ENCODE data around the gene ROCK2. TPM values are rescaled to one million over a fixed set of nuclear protein-coding genes. Genes with fewer than 3 reads are reported as not detected.
"Not testable (repeated sequence)": the region's sequence is repeated elsewhere in the genome, so short reads cannot be mapped to it uniquely, and the experiment has no call there.

Gene ROCK2
- total RNA-seq, 2 donors from 2014 or later = 13.7 to 22.4 TPM

- H3K36me3 Mint-ChIP-seq (ENCODE audit: low read depth) = peaks cover 4% of the 10 kb centered on the region
These were observed 5.9 kb downstream of the ROCK2 start for GRCh38 chr2:11338580-11338979.

GRCh38 chr2:11337909-11338308 lies 6.5 kb downstream of the ROCK2 start:
- Mint-ChIP-seq H3K4me1 (peaks cover 19% of the 10 kb centered on the region), H3K9me3 (no peaks in the 10 kb centered on the region), H3K36me3 (ENCODE audit: low read depth) (no peaks in the 10 kb centered on the region), H3K27me3 (no peaks in the 10 kb centered on the region), H3K4me3 (no peak overlapping the region), H3K27ac (no peak overlapping the region)
- no peak for ATAC-seq (replicated peaks)

More at GRCh38 chr2:11338580-11338979, 5.9 kb downstream of the ROCK2 start:
- Mint-ChIP-seq H3K27ac (no peak overlapping the region), H3K9me3 (no peaks in the 10 kb centered on the region), H3K4me3 (no peak overlapping the region), H3K4me1 (peaks cover 22% of the 10 kb centered on the region), H3K27me3 (no peaks in the 10 kb centered on the region)
- no peak for ATAC-seq (replicated peaks)

DNA sequence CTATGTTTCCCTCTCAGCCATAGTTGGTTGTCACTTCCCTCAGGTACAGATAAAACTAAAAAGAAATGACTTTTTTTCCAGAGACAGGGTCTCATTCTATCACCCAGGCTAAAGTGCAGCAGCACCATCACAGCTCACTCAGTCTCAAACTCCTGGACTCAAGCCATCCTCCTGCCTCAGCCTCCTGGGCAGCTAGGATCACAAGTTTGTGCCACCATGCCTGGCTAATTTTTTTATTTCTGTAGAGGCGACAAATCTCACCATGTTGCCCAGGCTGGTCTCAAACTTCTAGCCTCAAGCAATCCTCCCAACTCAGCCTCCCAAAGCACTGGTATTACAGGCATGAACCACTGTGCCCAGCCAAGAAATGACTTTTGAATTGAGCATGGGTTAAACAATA lies 8.2 kb downstream of the ROCK2 start:
- H3K27ac Mint-ChIP-seq = no peak overlapping the region
- ATAC-seq (replicated peaks) = no peak
- H3K4me1 Mint-ChIP-seq = peaks cover 12% of the 10 kb centered on the region
- no peak overlapping the region for H3K4me3 Mint-ChIP-seq
- no peaks in the 10 kb centered on the region for H3K9me3 Mint-ChIP-seq
- H3K27me3 Mint-ChIP-seq = no peaks in the 10 kb centered on the region
- no peaks in the 10 kb centered on the region for H3K36me3 Mint-ChIP-seq (ENCODE audit: low read depth)

DNA sequence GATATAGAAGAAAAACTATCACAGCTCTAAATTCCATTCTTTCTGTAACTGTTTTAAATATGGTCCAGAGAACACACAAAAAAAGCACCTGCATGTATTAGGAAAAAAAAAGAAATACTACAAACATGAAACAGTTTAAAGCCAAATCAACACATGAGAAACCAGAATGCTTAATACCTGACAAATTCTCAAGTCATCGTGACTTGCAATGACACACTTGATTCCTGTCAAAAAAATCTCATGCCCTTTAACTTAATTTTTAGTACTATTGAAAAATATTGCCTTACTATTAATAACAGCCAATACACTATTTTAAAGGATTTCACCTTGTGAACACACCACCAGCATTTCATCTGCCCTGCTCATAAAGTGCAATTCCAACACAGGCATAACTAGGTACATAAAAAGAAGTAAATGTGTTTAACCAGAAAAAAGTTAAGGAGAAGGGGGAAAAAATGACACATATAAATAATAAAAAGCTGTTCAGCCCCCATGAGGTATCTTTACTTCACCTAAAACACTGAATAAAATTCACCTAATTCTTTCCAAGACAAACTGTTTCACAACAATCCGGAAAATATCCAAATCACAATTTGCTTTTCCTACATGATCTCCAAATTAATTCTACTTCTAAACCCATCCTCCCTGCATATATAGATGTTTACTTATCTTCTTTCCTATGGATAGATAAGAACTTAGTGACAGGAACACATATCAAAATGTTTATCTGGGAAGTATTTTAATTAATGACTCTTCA lies 10.8 kb downstream of the ROCK2 start:
- Mint-ChIP-seq H3K27me3 (no peaks in the 10 kb centered on the region), H3K9me3 (no peaks in the 10 kb centered on the region), H3K27ac (no peak overlapping the region), H3K4me1 (peaks cover 7% of the 10 kb centered on the region), H3K4me3 (no peak overlapping the region), H3K36me3 (ENCODE audit: low read depth) (no peaks in the 10 kb centered on the region)
- no peak for ATAC-seq (replicated peaks)

- no peaks in the 10 kb centered on the region for H3K36me3 Mint-ChIP-seq (ENCODE audit: low read depth)
- H3K4me3 Mint-ChIP-seq = no peak overlapping the region
- peaks cover 5% of the 10 kb centered on the region for H3K4me1 Mint-ChIP-seq
- H3K9me3 Mint-ChIP-seq = no peaks in the 10 kb centered on the region
- no peak for ATAC-seq (replicated peaks)
- H3K27me3 Mint-ChIP-seq = no peaks in the 10 kb centered on the region
- no peak overlapping the region for H3K27ac Mint-ChIP-seq
These were observed 11.8 kb downstream of the ROCK2 start for GRCh38 chr2:11332596-11332995.

DNA sequence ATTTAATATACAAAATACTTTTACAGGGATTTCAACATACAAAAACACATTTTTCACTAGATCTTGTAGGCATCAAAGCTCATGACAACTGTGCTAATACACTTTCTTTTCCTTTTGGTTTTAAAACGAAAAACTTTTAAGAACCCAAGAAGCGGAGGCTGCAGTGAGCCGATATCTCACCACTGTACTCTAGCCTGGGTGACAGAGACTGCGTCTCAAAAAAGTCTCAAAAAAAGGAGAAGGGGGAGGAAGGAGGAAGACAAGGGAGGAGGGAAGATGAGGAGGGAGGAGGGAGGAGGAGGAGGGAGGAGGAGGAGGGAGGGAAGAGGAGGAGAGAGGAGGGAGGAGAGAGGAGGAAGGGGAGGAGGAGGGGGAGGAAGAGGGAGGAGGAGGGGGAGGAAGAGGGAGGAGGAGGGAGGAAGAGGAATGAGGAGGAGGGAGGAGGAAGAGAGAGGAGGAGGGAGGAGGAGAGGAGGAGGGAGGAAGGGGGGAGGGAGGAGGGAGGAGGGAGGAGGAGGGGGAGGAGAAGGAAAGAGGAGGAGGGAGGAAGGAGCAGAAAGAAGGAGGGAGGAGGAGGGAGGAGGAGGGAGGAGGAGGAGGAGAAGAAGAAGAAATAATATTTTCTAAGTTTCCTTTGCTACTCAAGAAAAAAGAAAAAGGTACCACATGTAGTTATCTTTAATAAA lies 13.8 kb downstream of the ROCK2 start:
- Mint-ChIP-seq H3K27me3 (no peaks in the 10 kb centered on the region), H3K27ac (peak overlapping the region; percentile 69), H3K4me3 (no peak overlapping the region), H3K9me3 (no peaks in the 10 kb centered on the region), H3K36me3 (ENCODE audit: low read depth) (no peaks in the 10 kb centered on the region), H3K4me1 (no peaks in the 10 kb centered on the region)
- no peak for ATAC-seq (replicated peaks)

DNA sequence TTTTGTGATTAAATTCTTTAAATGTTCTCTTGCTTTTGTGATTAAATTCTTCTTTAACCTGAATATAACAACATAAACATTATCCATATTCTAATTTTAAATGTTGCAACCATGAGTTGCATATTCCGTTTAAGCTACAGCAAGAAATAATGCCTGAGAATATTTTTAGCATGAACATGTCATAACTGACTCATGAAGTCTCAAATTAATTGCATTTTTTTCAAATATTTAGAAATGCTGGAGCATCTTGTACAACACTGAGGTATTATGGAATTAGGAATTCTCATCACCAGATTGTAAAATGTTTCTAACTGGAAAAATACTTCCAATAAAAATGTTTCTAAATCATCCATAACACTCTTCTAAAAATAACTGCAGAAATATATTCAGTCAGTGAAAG lies 14.7 kb downstream of the ROCK2 start:
- ATAC-seq (replicated peaks) = no peak
- Mint-ChIP-seq H3K27me3 (no peaks in the 10 kb centered on the region), H3K36me3 (ENCODE audit: low read depth) (no peaks in the 10 kb centered on the region), H3K27ac (no peak overlapping the region), H3K4me3 (no peak overlapping the region), H3K9me3 (no peaks in the 10 kb centered on the region), H3K4me1 (no peaks in the 10 kb centered on the region)

DNA sequence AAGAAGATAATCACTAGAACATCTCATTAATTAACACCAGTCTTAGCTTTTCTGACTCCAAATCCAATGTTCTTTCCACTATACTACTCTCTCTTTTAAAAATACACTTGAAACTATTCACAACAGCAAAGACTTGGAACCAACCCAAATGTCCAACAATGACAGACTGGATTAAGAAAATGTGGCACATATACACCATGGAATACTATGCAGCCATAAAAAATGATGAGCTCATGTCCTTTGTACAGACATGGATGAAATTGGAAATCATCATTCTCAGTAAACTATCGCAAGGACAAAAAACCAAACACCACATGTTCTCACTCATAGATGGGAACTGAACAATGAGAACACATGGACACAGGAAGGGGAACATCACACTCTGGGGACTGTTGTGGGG lies 15.9 kb downstream of the ROCK2 start:
- H3K27ac Mint-ChIP-seq; H3K36me3 Mint-ChIP-seq (ENCODE audit: low read depth); H3K9me3 Mint-ChIP-seq; H3K4me3 Mint-ChIP-seq; H3K27me3 Mint-ChIP-seq; ATAC-seq (replicated peaks); H3K4me1 Mint-ChIP-seq: not testable (repeated sequence)

DNA sequence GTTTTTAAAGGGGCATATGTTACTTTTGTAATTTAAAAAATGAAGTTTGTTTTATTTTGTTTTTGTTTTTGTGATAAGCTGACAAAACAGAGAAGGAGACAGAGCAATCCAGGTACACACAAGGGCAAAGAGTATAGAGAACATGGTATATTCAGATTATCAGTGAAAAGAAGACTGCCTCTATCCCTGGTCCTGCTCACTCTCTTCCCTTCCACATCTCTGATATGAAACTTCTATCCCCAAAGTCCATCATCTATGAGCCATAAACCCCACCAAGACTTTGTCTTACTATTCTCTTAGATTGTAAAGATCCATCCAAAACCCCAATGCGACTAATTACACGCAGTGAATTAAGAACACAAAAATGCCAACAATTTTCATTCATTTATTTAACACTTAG lies 16.6 kb downstream of the ROCK2 start:
- Mint-ChIP-seq H3K36me3 (ENCODE audit: low read depth) (no peaks in the 10 kb centered on the region), H3K27me3 (no peaks in the 10 kb centered on the region), H3K27ac (no peak overlapping the region), H3K9me3 (no peaks in the 10 kb centered on the region), H3K4me3 (no peak overlapping the region), H3K4me1 (no peaks in the 10 kb centered on the region)
- no peak for ATAC-seq (replicated peaks)

GRCh38 chr2:11326677-11327211 lies 17.7 kb downstream of the ROCK2 start:
- H3K9me3 Mint-ChIP-seq = no peaks in the 10 kb centered on the region
- no peak for ATAC-seq (replicated peaks)
- no peak overlapping the region for H3K4me3 Mint-ChIP-seq
- no peaks in the 10 kb centered on the region for H3K27me3 Mint-ChIP-seq
- no peaks in the 10 kb centered on the region for H3K36me3 Mint-ChIP-seq (ENCODE audit: low read depth)
- H3K4me1 Mint-ChIP-seq = no peaks in the 10 kb centered on the region
- H3K27ac Mint-ChIP-seq = no peak overlapping the region

DNA sequence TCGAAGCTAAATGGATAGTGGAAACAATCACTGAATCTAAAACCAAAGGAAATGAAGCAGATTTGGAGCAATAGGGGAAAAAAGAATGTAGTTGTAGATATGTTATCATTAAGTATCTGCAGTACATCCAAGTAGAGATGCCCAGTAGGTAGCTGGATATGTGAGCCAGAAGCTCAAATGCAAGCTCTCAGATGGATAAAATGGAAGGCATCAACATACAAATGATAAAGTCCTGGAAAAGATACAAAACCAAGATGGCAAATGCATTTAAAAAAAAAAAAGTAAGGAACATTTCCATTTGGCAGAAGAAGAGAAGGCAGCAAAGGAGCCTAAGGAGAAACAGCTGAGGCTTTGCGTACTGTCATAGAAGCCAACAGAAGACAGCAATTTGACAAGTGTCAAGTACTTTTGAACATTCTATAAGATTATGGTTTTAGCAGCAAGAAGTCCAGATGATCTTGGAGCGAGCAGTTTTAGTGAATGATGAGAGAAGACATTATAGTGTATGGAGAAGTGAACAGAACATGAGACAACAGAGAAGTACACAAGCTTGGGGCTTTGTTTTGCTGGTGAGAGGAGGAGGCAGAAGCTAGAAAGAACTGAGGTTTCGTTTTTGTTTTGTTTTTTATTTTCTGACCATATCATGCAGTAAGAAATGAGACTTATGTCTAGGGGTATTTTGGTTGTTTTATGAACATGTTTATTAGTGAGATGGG lies 18.3 kb downstream of the ROCK2 start:
- H3K27ac Mint-ChIP-seq = no peak overlapping the region
- H3K4me1 Mint-ChIP-seq = no peaks in the 10 kb centered on the region
- no peak overlapping the region for H3K4me3 Mint-ChIP-seq
- H3K36me3 Mint-ChIP-seq (ENCODE audit: low read depth) = no peaks in the 10 kb centered on the region
- H3K9me3 Mint-ChIP-seq = no peaks in the 10 kb centered on the region
- no peaks in the 10 kb centered on the region for H3K27me3 Mint-ChIP-seq
- no peak for ATAC-seq (replicated peaks)

- ATAC-seq (replicated peaks) = no peak
- H3K27me3 Mint-ChIP-seq = no peaks in the 10 kb centered on the region
- no peaks in the 10 kb centered on the region for H3K4me1 Mint-ChIP-seq
- H3K4me3 Mint-ChIP-seq = no peak overlapping the region
- H3K36me3 Mint-ChIP-seq (ENCODE audit: low read depth) = no peaks in the 10 kb centered on the region
- no peak overlapping the region for H3K27ac Mint-ChIP-seq
- no peaks in the 10 kb centered on the region for H3K9me3 Mint-ChIP-seq
These were observed 22.6 kb downstream of the ROCK2 start for GRCh38 chr2:11321847-11322246.

- no peaks in the 10 kb centered on the region for H3K36me3 Mint-ChIP-seq (ENCODE audit: low read depth)
- ATAC-seq (replicated peaks) = no peak
- no peaks in the 10 kb centered on the region for H3K9me3 Mint-ChIP-seq
- H3K4me3 Mint-ChIP-seq = no peak overlapping the region
- no peaks in the 10 kb centered on the region for H3K27me3 Mint-ChIP-seq
- no peak overlapping the region for H3K27ac Mint-ChIP-seq
- no peaks in the 10 kb centered on the region for H3K4me1 Mint-ChIP-seq
These were observed 23.5 kb downstream of the ROCK2 start for GRCh38 chr2:11320698-11321492.

- ATAC-seq (replicated peaks) = no peak
- Mint-ChIP-seq H3K4me1 (no peaks in the 10 kb centered on the region), H3K4me3 (no peak overlapping the region), H3K27ac (no peak overlapping the region), H3K27me3 (no peaks in the 10 kb centered on the region), H3K36me3 (ENCODE audit: low read depth) (no peaks in the 10 kb centered on the region), H3K9me3 (no peaks in the 10 kb centered on the region)
These were observed 24.5 kb downstream of the ROCK2 start for GRCh38 chr2:11319939-11320338.

All from activated T-helper 17 cell treated with anti-CD3 and anti-CD28 coated beads, Interleukin-2, amount 50 U/mL, for 72 hours (primary cell).